Smooth muscle cell of the pulmonary artery (primary cell): Measurements from ENCODE around the gene MTMR10. TPM values are rescaled to one million over a fixed set of nuclear protein-coding genes. Genes with fewer than 3 reads are reported as not detected.

Experiments
- total RNA-seq: library from RNA; depleted of rRNA; stranded (reverse); fragments of >200 nt; gene quantifications from 2 replicates; pipeline ENCODE4 v1.2.3, GENCODE V29; 2014

Gene MTMR10, protein sequence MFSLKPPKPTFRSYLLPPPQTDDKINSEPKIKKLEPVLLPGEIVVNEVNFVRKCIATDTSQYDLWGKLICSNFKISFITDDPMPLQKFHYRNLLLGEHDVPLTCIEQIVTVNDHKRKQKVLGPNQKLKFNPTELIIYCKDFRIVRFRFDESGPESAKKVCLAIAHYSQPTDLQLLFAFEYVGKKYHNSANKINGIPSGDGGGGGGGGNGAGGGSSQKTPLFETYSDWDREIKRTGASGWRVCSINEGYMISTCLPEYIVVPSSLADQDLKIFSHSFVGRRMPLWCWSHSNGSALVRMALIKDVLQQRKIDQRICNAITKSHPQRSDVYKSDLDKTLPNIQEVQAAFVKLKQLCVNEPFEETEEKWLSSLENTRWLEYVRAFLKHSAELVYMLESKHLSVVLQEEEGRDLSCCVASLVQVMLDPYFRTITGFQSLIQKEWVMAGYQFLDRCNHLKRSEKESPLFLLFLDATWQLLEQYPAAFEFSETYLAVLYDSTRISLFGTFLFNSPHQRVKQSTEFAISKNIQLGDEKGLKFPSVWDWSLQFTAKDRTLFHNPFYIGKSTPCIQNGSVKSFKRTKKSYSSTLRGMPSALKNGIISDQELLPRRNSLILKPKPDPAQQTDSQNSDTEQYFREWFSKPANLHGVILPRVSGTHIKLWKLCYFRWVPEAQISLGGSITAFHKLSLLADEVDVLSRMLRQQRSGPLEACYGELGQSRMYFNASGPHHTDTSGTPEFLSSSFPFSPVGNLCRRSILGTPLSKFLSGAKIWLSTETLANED
- total RNA-seq: 12.4 and 18.8 TPM in 2 replicates

DNA sequence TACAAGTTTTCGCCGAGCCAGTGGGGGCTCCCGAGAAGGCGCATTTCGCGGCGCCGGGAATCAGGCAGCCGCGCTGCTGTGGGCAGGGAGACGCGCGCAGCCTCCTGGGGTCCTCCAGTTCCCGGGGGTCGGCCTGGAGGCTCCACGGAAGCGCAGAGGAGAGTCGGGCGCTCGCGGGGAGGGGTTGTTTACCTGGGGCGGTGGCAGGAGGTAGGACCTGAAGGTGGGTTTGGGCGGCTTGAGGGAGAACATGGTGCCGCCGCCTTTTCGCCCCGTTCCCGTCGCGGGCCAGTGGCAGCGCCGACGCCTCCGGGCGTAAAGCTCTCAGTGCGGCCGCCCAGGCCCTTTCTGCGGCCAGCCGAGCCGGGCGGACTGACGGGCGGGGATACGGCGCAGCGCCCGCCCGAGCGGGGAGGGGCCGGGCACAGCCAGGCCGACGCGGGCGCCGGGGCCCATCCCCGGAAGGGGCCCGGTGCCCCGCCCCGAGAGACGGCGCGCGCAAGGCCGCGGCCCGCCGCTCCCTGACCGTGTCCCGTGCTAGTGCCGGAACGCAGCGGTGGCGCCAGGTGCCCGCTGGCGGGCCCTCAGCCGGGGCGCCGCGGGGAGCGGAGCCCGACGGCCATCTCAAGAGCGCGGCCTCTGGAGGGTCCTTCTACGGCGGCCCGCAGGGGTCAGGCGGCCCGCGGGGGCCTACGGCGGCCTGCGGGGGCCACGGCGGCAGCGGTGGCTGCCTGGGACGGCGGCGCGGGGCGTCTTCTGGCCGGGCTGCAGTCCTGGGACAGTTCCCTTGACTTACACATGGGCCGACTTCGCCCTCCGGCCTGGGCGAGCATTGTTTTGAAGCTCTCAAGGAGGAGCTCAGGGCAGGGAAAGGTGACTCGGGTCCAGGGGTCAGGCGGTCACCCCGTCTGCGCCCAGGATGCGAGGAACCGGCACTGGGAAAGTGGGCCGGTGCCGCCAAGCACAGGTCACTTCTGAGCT lies at the start of gene MTMR10:
Gene MTMR10 (minus strand): TSS at position 374 of the 981 bp plus-strand sequence. CDS start 122 bp downstream, at position 252.

DNA sequence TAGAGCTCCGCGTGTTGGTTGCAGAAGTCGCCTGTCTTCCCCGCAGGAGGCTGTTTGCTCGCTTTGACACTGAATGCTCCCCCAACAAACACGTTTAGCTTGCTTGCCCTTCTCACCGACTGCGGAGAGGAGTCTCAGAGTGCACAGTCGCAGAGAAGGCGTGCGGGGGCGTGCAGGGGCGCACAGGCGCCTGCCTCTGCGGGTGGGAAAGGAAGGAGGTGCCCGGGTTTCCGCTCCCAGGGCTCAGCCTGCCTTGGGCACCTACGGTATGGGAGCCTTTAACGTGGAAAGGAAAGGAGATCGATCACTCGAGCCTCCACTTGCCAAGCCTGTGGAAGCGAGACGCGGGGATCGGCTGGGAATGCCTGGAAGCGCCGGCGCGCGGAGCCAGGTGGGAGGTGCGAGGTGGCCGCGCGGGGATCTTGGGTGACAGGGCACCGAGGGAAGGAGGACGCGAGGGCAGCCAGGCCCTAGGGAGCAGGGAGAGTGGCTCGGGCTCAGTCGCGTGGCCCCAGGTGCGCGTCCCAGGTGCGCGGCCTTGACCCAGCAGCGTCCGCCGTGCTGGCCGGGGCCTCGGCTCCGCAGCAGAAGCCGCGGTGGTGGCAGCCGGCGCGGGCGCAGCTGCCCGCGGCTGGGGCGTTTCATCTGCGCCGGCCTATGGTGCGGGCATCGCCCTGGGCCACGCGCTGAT lies 87.8 kb downstream of the MTMR10 start, which contains the start of gene FAN1:
Gene FAN1 (plus strand): TSS at position 419 of the 691 bp plus-strand sequence. CDS start 749 bp downstream, outside the sequence.

Other genes starting within 250 kb of the MTMR10 start
- 20.0 and 20.8 TPM in 2 replicates for gene FAN1, start 87.7 kb downstream of the MTMR10 start, total RNA-seq
- gene TRPM1, start 110.1 kb upstream of the MTMR10 start, total RNA-seq: not detected in 2 replicates